H9 (cell line): Measurements from ENCODE around the gene VARS1. TPM values are rescaled to one million over a fixed set of nuclear protein-coding genes. Genes with fewer than 3 reads are reported as not detected.

ENCODE experiments used
- DNase-seq: peaks from one replicate; pipeline ENCODE4 v3.0.0-alpha.2; 2017
- H2AFZ ChIP-seq: one replicate; pipeline ENCODE4 v1.6.1; 2013; ENCODE audit warnings: mild to moderate bottlenecking, low read length, control low read depth, moderate library complexity
- H2AK5ac ChIP-seq: 2 replicates; pipeline ENCODE4 v1.6.1; 2013; ENCODE audit warnings: low read length, control low read depth, mixed read lengths; ENCODE audit not compliant: insufficient read length
- H2BK120ac ChIP-seq: one replicate; pipeline ENCODE4 v1.6.1; 2013; ENCODE audit warnings: low read depth, mild to moderate bottlenecking, low read length, control low read depth, inconsistent platforms; ENCODE audit not compliant: poor library complexity, severe bottlenecking
- H2BK12ac ChIP-seq: 2 replicates; pipeline ENCODE4 v1.6.1; 2013; ENCODE audit warnings: low read length, control low read depth, mixed read lengths, low read depth; ENCODE audit not compliant: insufficient read length
- H2BK15ac ChIP-seq: 2 replicates; pipeline ENCODE4 v1.6.1; 2013; ENCODE audit warnings: low read depth, low read length, control low read depth
- H2BK20ac ChIP-seq: one replicate; pipeline ENCODE4 v1.6.1; 2013; ENCODE audit warnings: low read depth, mild to moderate bottlenecking, low read length, control low read depth, inconsistent platforms; ENCODE audit not compliant: poor library complexity, severe bottlenecking
- H2BK5ac ChIP-seq: 2 replicates; pipeline ENCODE4 v1.6.1; 2013; ENCODE audit warnings: low read length, control low read depth, mixed read lengths; ENCODE audit not compliant: insufficient read length
- H3K14ac ChIP-seq: 2 replicates; pipeline ENCODE4 v1.6.1; 2013; ENCODE audit warnings: low read length, control low read depth; ENCODE audit not compliant: insufficient read depth
- H3K18ac ChIP-seq: 2 replicates; pipeline ENCODE4 v1.6.1; 2013; ENCODE audit warnings: low read depth, mild to moderate bottlenecking, mixed read lengths, low read length, control low read depth; ENCODE audit not compliant: insufficient read length
- H3K23ac ChIP-seq: 2 replicates; pipeline ENCODE4 v1.6.1; 2013; ENCODE audit warnings: low read length, control low read depth, mixed read lengths, low read depth; ENCODE audit not compliant: insufficient read length
- H3K23me2 ChIP-seq: 2 replicates; pipeline ENCODE4 v1.6.1; 2013; ENCODE audit warnings: low read depth, mild to moderate bottlenecking, mixed read lengths, low read length, control low read depth; ENCODE audit not compliant: insufficient read length, poor library complexity, severe bottlenecking
- H3K27ac ChIP-seq: 2 replicates; pipeline ENCODE4 v1.5.1; 2013; ENCODE audit warnings: low read length, control low read depth, mixed read lengths, low read depth; ENCODE audit not compliant: insufficient read length
- H3K27me3 ChIP-seq: 2 replicates; pipeline ENCODE4 v1.6.1; 2013; ENCODE audit warnings: low read length, control low read depth, inconsistent platforms; ENCODE audit not compliant: insufficient read depth
- H3K4ac ChIP-seq: 2 replicates; pipeline ENCODE4 v1.6.1; 2013; ENCODE audit warnings: low read depth, mild to moderate bottlenecking, control low read depth, inconsistent platforms, low read length, moderate library complexity
- H3K4me1 ChIP-seq: 2 replicates; pipeline ENCODE4 v1.6.1; 2013; ENCODE audit warnings: low read length, control low read depth, inconsistent platforms; ENCODE audit not compliant: insufficient read depth
- H3K4me2 ChIP-seq: 2 replicates; pipeline ENCODE4 v1.6.1; 2013; ENCODE audit warnings: low read length, control low read depth, mixed read lengths; ENCODE audit not compliant: insufficient read length, insufficient read depth
- H3K56ac ChIP-seq: 2 replicates; pipeline ENCODE4 v1.6.1; 2013; ENCODE audit warnings: low read depth, mild to moderate bottlenecking, mixed read lengths, low read length, control low read depth; ENCODE audit not compliant: insufficient read length
- H3K79me1 ChIP-seq: 2 replicates; pipeline ENCODE4 v1.6.1; 2013; ENCODE audit warnings: low read depth, mild to moderate bottlenecking, moderate library complexity, low read length, control low read depth, inconsistent platforms; ENCODE audit not compliant: insufficient read depth, poor library complexity, severe bottlenecking
- H3K79me2 ChIP-seq: 2 replicates; pipeline ENCODE4 v1.6.1; 2013; ENCODE audit warnings: low read length, control low read depth, inconsistent platforms; ENCODE audit not compliant: insufficient read depth
- H3K9ac ChIP-seq: 2 replicates; pipeline ENCODE4 v1.6.1; 2013; ENCODE audit warnings: low read length, control low read depth, mixed read lengths; ENCODE audit not compliant: insufficient read length; ENCODE audit errors: extremely low read depth
- H3K9me3 ChIP-seq: one replicate; pipeline ENCODE4 v1.6.1; 2013; ENCODE audit warnings: low read depth, low read length, inconsistent platforms; ENCODE audit not compliant: control insufficient read depth
- H3T11ph ChIP-seq: one replicate; pipeline ENCODE4 v1.6.1; 2013; ENCODE audit warnings: mild to moderate bottlenecking, low read length, control low read depth, inconsistent platforms
- H4K20me1 ChIP-seq: one replicate; pipeline ENCODE4 v1.6.1; 2013; ENCODE audit not compliant: control insufficient read depth, insufficient read length, insufficient read depth
- H4K5ac ChIP-seq: 2 replicates; pipeline ENCODE4 v1.6.1; 2013; ENCODE audit warnings: low read depth, mild to moderate bottlenecking, mixed read lengths, low read length, control low read depth; ENCODE audit not compliant: insufficient read length
- H4K8ac ChIP-seq: replicated peaks from 2 replicates; pipeline ENCODE4 v1.6.1; 2013; ENCODE audit warnings: low read length, control low read depth, mixed read lengths, low read depth; ENCODE audit not compliant: insufficient read length
- H4K91ac ChIP-seq: 2 replicates; pipeline ENCODE4 v1.6.1; 2013; ENCODE audit warnings: low read depth, mild to moderate bottlenecking, moderate library complexity, mixed read lengths, low read length, control low read depth; ENCODE audit not compliant: insufficient read length
- H3K27ac Mint-ChIP-seq, 3 experiments: 2 replicates in 2 of 3; 3 replicates in 1 of 3; pipeline ENCODE4 v1.8.0; 2020 to 2021; ENCODE audit warnings: mixed read lengths in 3 of 3, mild to moderate bottlenecking in 1 of 3, moderate library complexity in 1 of 3
- H3K27me3 Mint-ChIP-seq: 2 replicates; pipeline ENCODE4 v1.8.0; 2021; ENCODE audit warnings: low read depth, mild to moderate bottlenecking, moderate library complexity, mixed read lengths
- H3K36me3 Mint-ChIP-seq, 3 experiments: 2 replicates in 2 of 3; 3 replicates in 1 of 3; pipeline ENCODE4 v1.8.0; 2020 to 2021; ENCODE audit warnings: low read depth in 3 of 3, mixed read lengths in 3 of 3; ENCODE audit not compliant: insufficient read depth in 1 of 3
- H3K4me1 Mint-ChIP-seq, 2 experiments: 2 replicates each; pipeline ENCODE4 v1.8.0; 2020; ENCODE audit warnings: mixed read lengths in 2 of 2
- H3K4me3 Mint-ChIP-seq, 2 experiments: 2 replicates in 1 of 2; 3 replicates in 1 of 2; pipeline ENCODE4 v1.8.0; 2020 to 2021; ENCODE audit warnings: mild to moderate bottlenecking in 2 of 2, mixed read lengths in 2 of 2, moderate library complexity in 1 of 2
- H3K9me3 Mint-ChIP-seq, 2 experiments: 2 replicates in 1 of 2; 3 replicates in 1 of 2; pipeline ENCODE4 v1.8.0; 2020; ENCODE audit warnings: mild to moderate bottlenecking in 2 of 2, mixed read lengths in 2 of 2, moderate library complexity in 1 of 2
- WGBS: extraction: QIAGEN DNeasy Blood & Tissue Kit; methylation state at CpG from one replicate; pipeline ENCODE4 v1.1.7; 2013; ENCODE audit warnings: missing lambda C conversion rate, low lambda C conversion rate, mixed read lengths; ENCODE audit not compliant: insufficient read length; ENCODE audit errors: extremely low coverage; 5-methylcytosine and 5-hydroxymethylcytosine counted together
- total RNA-seq: library from RNA; stranded (reverse); gene quantifications from 2 replicates; pipeline ENCODE4 v1.2.1, GENCODE V29; 2021
- TF ChIP-seq, protein P1 (sequence below): fragments of 200-600 bp; sonication (generic); conservative IDR thresholded peaks from 3 replicates; pipeline ENCODE4 v1.8.0; 2021; ENCODE audit warnings: antibody characterized with exemption, mild to moderate bottlenecking

The VARS1 gene
- total RNA-seq, 1 experiment from 2014 or later: 154 TPM

DNA sequence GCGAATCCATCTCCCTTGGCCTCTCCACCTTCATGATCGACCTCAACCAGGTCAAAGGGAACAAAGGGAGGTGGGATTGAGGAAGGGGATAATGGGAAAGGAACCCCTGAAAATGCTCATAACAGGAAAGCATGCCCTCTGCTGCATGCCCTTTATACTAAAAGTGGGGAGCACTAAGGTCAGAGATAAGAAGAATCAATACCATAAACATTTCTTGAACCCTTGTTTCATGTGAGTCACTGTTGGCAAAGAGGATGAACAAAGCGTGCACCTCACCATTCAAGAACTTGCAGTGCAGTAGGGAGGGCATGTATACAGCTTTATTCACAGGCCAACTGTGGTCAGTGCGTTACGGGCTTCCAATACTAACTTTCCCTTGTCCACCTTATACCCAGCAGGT, 34.8 kb downstream of the VARS1 start:
- H4K20me1 ChIP-seq: no peaks in the 10 kb centered on the region
- no CpG with 5 or more reads among the region's 5 CpGs for WGBS
- no peaks in the 10 kb centered on the region for H3K79me2 ChIP-seq
- H2BK12ac ChIP-seq: no peak overlapping the region
- H3K9me3 Mint-ChIP-seq: no peaks in the 10 kb centered on the region
- no peak overlapping the region for H3K14ac ChIP-seq
- H3K4me2 ChIP-seq: no peak overlapping the region
- no peak overlapping the region for H4K91ac ChIP-seq
- no peak overlapping the region for H3K4ac ChIP-seq
- no peak for DNase-seq
- H3K27ac Mint-ChIP-seq: no peak overlapping the region
- no peaks in the 10 kb centered on the region for H3K79me1 ChIP-seq
- peaks cover 13 to 49% (median 34%) of the 10 kb centered on the region in 3 experiments for H3K36me3 Mint-ChIP-seq
- TF ChIP-seq, protein P1, sequence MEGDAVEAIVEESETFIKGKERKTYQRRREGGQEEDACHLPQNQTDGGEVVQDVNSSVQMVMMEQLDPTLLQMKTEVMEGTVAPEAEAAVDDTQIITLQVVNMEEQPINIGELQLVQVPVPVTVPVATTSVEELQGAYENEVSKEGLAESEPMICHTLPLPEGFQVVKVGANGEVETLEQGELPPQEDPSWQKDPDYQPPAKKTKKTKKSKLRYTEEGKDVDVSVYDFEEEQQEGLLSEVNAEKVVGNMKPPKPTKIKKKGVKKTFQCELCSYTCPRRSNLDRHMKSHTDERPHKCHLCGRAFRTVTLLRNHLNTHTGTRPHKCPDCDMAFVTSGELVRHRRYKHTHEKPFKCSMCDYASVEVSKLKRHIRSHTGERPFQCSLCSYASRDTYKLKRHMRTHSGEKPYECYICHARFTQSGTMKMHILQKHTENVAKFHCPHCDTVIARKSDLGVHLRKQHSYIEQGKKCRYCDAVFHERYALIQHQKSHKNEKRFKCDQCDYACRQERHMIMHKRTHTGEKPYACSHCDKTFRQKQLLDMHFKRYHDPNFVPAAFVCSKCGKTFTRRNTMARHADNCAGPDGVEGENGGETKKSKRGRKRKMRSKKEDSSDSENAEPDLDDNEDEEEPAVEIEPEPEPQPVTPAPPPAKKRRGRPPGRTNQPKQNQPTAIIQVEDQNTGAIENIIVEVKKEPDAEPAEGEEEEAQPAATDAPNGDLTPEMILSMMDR: no peak
- H3K9ac ChIP-seq: no peak overlapping the region
- H2BK120ac ChIP-seq: no peak overlapping the region
- H3K27me3 Mint-ChIP-seq: no peaks in the 10 kb centered on the region; the same call in 1 of the 2 replicates
- H2BK20ac ChIP-seq: no peak overlapping the region
- no peaks in the 10 kb centered on the region for H3K4me1 ChIP-seq
- no peak overlapping the region for H2AFZ ChIP-seq
- H2BK5ac ChIP-seq: no peak overlapping the region
- H3K4me1 Mint-ChIP-seq: peaks cover 16 to 20% of the 10 kb centered on the region in 2 experiments
- H3K9me3 ChIP-seq: no peaks in the 10 kb centered on the region
- H4K5ac ChIP-seq: no peak overlapping the region
- peak overlapping the region; percentile 71; the same call in 1 of the 2 replicates for H2BK15ac ChIP-seq
- no peaks in the 10 kb centered on the region for H3K23me2 ChIP-seq
- no peak overlapping the region for H2AK5ac ChIP-seq
- H4K8ac ChIP-seq: no peak overlapping the region
- no peak overlapping the region for H3K23ac ChIP-seq
- no peak overlapping the region for H3K27ac ChIP-seq
- no peak overlapping the region for H3K4me3 Mint-ChIP-seq
- no peak overlapping the region for H3K56ac ChIP-seq
- no peaks in the 10 kb centered on the region for H3K27me3 ChIP-seq
- H3K18ac ChIP-seq: no peak overlapping the region
- H3T11ph ChIP-seq: no peak overlapping the region
